H9 (cell line): ENCODE results near the gene PUM1. TPM values are rescaled to one million over a fixed set of nuclear protein-coding genes. Genes with fewer than 3 reads are reported as not detected.

Experiments used
- DNase-seq: peaks from one replicate; pipeline ENCODE4 v3.0.0-alpha.2; 2017
- H2AFZ ChIP-seq: one replicate; pipeline ENCODE4 v1.6.1; 2013; ENCODE audit warnings: mild to moderate bottlenecking, low read length, control low read depth, moderate library complexity
- H2AK5ac ChIP-seq: 2 replicates; pipeline ENCODE4 v1.6.1; 2013; ENCODE audit warnings: low read length, control low read depth, mixed read lengths; ENCODE audit not compliant: insufficient read length
- H2BK120ac ChIP-seq: one replicate; pipeline ENCODE4 v1.6.1; 2013; ENCODE audit warnings: low read depth, mild to moderate bottlenecking, low read length, control low read depth, inconsistent platforms; ENCODE audit not compliant: poor library complexity, severe bottlenecking
- H2BK12ac ChIP-seq: 2 replicates; pipeline ENCODE4 v1.6.1; 2013; ENCODE audit warnings: low read length, control low read depth, mixed read lengths, low read depth; ENCODE audit not compliant: insufficient read length
- H2BK15ac ChIP-seq: 2 replicates; pipeline ENCODE4 v1.6.1; 2013; ENCODE audit warnings: low read depth, low read length, control low read depth
- H2BK20ac ChIP-seq: one replicate; pipeline ENCODE4 v1.6.1; 2013; ENCODE audit warnings: low read depth, mild to moderate bottlenecking, low read length, control low read depth, inconsistent platforms; ENCODE audit not compliant: poor library complexity, severe bottlenecking
- H2BK5ac ChIP-seq: 2 replicates; pipeline ENCODE4 v1.6.1; 2013; ENCODE audit warnings: low read length, control low read depth, mixed read lengths; ENCODE audit not compliant: insufficient read length
- H3K14ac ChIP-seq: 2 replicates; pipeline ENCODE4 v1.6.1; 2013; ENCODE audit warnings: low read length, control low read depth; ENCODE audit not compliant: insufficient read depth
- H3K18ac ChIP-seq: 2 replicates; pipeline ENCODE4 v1.6.1; 2013; ENCODE audit warnings: low read depth, mild to moderate bottlenecking, mixed read lengths, low read length, control low read depth; ENCODE audit not compliant: insufficient read length
- H3K23ac ChIP-seq: 2 replicates; pipeline ENCODE4 v1.6.1; 2013; ENCODE audit warnings: low read length, control low read depth, mixed read lengths, low read depth; ENCODE audit not compliant: insufficient read length
- H3K23me2 ChIP-seq: 2 replicates; pipeline ENCODE4 v1.6.1; 2013; ENCODE audit warnings: low read depth, mild to moderate bottlenecking, mixed read lengths, low read length, control low read depth; ENCODE audit not compliant: insufficient read length, poor library complexity, severe bottlenecking
- H3K27ac ChIP-seq: 2 replicates; pipeline ENCODE4 v1.5.1; 2013; ENCODE audit warnings: low read length, control low read depth, mixed read lengths, low read depth; ENCODE audit not compliant: insufficient read length
- H3K27me3 ChIP-seq: 2 replicates; pipeline ENCODE4 v1.6.1; 2013; ENCODE audit warnings: low read length, control low read depth, inconsistent platforms; ENCODE audit not compliant: insufficient read depth
- H3K4ac ChIP-seq: 2 replicates; pipeline ENCODE4 v1.6.1; 2013; ENCODE audit warnings: low read depth, mild to moderate bottlenecking, control low read depth, inconsistent platforms, low read length, moderate library complexity
- H3K4me1 ChIP-seq: 2 replicates; pipeline ENCODE4 v1.6.1; 2013; ENCODE audit warnings: low read length, control low read depth, inconsistent platforms; ENCODE audit not compliant: insufficient read depth
- H3K4me2 ChIP-seq: 2 replicates; pipeline ENCODE4 v1.6.1; 2013; ENCODE audit warnings: low read length, control low read depth, mixed read lengths; ENCODE audit not compliant: insufficient read length, insufficient read depth
- H3K56ac ChIP-seq: 2 replicates; pipeline ENCODE4 v1.6.1; 2013; ENCODE audit warnings: low read depth, mild to moderate bottlenecking, mixed read lengths, low read length, control low read depth; ENCODE audit not compliant: insufficient read length
- H3K79me1 ChIP-seq: 2 replicates; pipeline ENCODE4 v1.6.1; 2013; ENCODE audit warnings: low read depth, mild to moderate bottlenecking, moderate library complexity, low read length, control low read depth, inconsistent platforms; ENCODE audit not compliant: insufficient read depth, poor library complexity, severe bottlenecking
- H3K79me2 ChIP-seq: 2 replicates; pipeline ENCODE4 v1.6.1; 2013; ENCODE audit warnings: low read length, control low read depth, inconsistent platforms; ENCODE audit not compliant: insufficient read depth
- H3K9ac ChIP-seq: 2 replicates; pipeline ENCODE4 v1.6.1; 2013; ENCODE audit warnings: low read length, control low read depth, mixed read lengths; ENCODE audit not compliant: insufficient read length; ENCODE audit errors: extremely low read depth
- H3K9me3 ChIP-seq: one replicate; pipeline ENCODE4 v1.6.1; 2013; ENCODE audit warnings: low read depth, low read length, inconsistent platforms; ENCODE audit not compliant: control insufficient read depth
- H3T11ph ChIP-seq: one replicate; pipeline ENCODE4 v1.6.1; 2013; ENCODE audit warnings: mild to moderate bottlenecking, low read length, control low read depth, inconsistent platforms
- H4K20me1 ChIP-seq: one replicate; pipeline ENCODE4 v1.6.1; 2013; ENCODE audit not compliant: control insufficient read depth, insufficient read length, insufficient read depth
- H4K5ac ChIP-seq: 2 replicates; pipeline ENCODE4 v1.6.1; 2013; ENCODE audit warnings: low read depth, mild to moderate bottlenecking, mixed read lengths, low read length, control low read depth; ENCODE audit not compliant: insufficient read length
- H4K8ac ChIP-seq: replicated peaks from 2 replicates; pipeline ENCODE4 v1.6.1; 2013; ENCODE audit warnings: low read length, control low read depth, mixed read lengths, low read depth; ENCODE audit not compliant: insufficient read length
- H4K91ac ChIP-seq: 2 replicates; pipeline ENCODE4 v1.6.1; 2013; ENCODE audit warnings: low read depth, mild to moderate bottlenecking, moderate library complexity, mixed read lengths, low read length, control low read depth; ENCODE audit not compliant: insufficient read length
- H3K27ac Mint-ChIP-seq, 3 experiments: 2 replicates in 2 of 3; 3 replicates in 1 of 3; pipeline ENCODE4 v1.8.0; 2020 to 2021; ENCODE audit warnings: mixed read lengths in 3 of 3, mild to moderate bottlenecking in 1 of 3, moderate library complexity in 1 of 3
- H3K27me3 Mint-ChIP-seq: 2 replicates; pipeline ENCODE4 v1.8.0; 2021; ENCODE audit warnings: low read depth, mild to moderate bottlenecking, moderate library complexity, mixed read lengths
- H3K36me3 Mint-ChIP-seq, 3 experiments: 2 replicates in 2 of 3; 3 replicates in 1 of 3; pipeline ENCODE4 v1.8.0; 2020 to 2021; ENCODE audit warnings: low read depth in 3 of 3, mixed read lengths in 3 of 3; ENCODE audit not compliant: insufficient read depth in 1 of 3
- H3K4me1 Mint-ChIP-seq, 2 experiments: 2 replicates each; pipeline ENCODE4 v1.8.0; 2020; ENCODE audit warnings: mixed read lengths in 2 of 2
- H3K4me3 Mint-ChIP-seq, 2 experiments: 2 replicates in 1 of 2; 3 replicates in 1 of 2; pipeline ENCODE4 v1.8.0; 2020 to 2021; ENCODE audit warnings: mild to moderate bottlenecking in 2 of 2, mixed read lengths in 2 of 2, moderate library complexity in 1 of 2
- H3K9me3 Mint-ChIP-seq, 2 experiments: 2 replicates in 1 of 2; 3 replicates in 1 of 2; pipeline ENCODE4 v1.8.0; 2020; ENCODE audit warnings: mild to moderate bottlenecking in 2 of 2, mixed read lengths in 2 of 2, moderate library complexity in 1 of 2
- WGBS: extraction: QIAGEN DNeasy Blood & Tissue Kit; methylation state at CpG from one replicate; pipeline ENCODE4 v1.1.7; 2013; ENCODE audit warnings: missing lambda C conversion rate, low lambda C conversion rate, mixed read lengths; ENCODE audit not compliant: insufficient read length; ENCODE audit errors: extremely low coverage; 5-methylcytosine and 5-hydroxymethylcytosine counted together
- total RNA-seq: library from RNA; stranded (reverse); gene quantifications from 2 replicates; pipeline ENCODE4 v1.2.1, GENCODE V29; 2021
- TF ChIP-seq, protein P1 (sequence below): fragments of 200-600 bp; sonication (generic); conservative IDR thresholded peaks from 3 replicates; pipeline ENCODE4 v1.8.0; 2021; ENCODE audit warnings: antibody characterized with exemption, mild to moderate bottlenecking

PUM1 gene
- total RNA-seq, 1 experiment from 2014 or later = 164 TPM

GRCh38 chr1:30990591-30990990 is 74.9 kb downstream of the PUM1 start:
- no CpG with 5 or more reads among the region's 3 CpGs for WGBS
- Histone ChIP-seq H3K9ac (no peak overlapping the region), H2AK5ac (no peak overlapping the region), H2BK12ac (no peak overlapping the region), H3K27me3 (no peaks in the 10 kb centered on the region), H4K8ac (no peak overlapping the region), H2BK5ac (no peak overlapping the region), H3K27ac (no peak overlapping the region), H2AFZ (no peak overlapping the region), H3K4ac (no peak overlapping the region), H2BK15ac (no peak overlapping the region), H4K91ac (no peak overlapping the region), H3K18ac (no peak overlapping the region), H3K79me1 (peaks cover 3% of the 10 kb centered on the region), H3K14ac (no peak overlapping the region), H3K4me1 (no peaks in the 10 kb centered on the region), H3K79me2 (peaks cover 21% of the 10 kb centered on the region), H3K23ac (no peak overlapping the region), H3K9me3 (no peaks in the 10 kb centered on the region), H3K4me2 (no peak overlapping the region), H4K20me1 (no peaks in the 10 kb centered on the region), H2BK120ac (no peak overlapping the region), H3K23me2 (no peaks in the 10 kb centered on the region), H3T11ph (no peak overlapping the region), H3K56ac (no peak overlapping the region), H2BK20ac (no peak overlapping the region), H4K5ac (no peak overlapping the region)
- peaks cover 19 to 59% (median 48%) of the 10 kb centered on the region in 3 experiments; a peak in 6 of 7 replicates for H3K36me3 Mint-ChIP-seq
- no peak for DNase-seq
- H3K4me3 Mint-ChIP-seq = no peak overlapping the region
- no peaks in the 10 kb centered on the region for H3K9me3 Mint-ChIP-seq
- no peaks in the 10 kb centered on the region for H3K27me3 Mint-ChIP-seq
- H3K27ac Mint-ChIP-seq = peak overlapping the region in 1 of 3 experiments; percentile 27; a peak in 2 of 7 replicates
- TF ChIP-seq, protein P1, sequence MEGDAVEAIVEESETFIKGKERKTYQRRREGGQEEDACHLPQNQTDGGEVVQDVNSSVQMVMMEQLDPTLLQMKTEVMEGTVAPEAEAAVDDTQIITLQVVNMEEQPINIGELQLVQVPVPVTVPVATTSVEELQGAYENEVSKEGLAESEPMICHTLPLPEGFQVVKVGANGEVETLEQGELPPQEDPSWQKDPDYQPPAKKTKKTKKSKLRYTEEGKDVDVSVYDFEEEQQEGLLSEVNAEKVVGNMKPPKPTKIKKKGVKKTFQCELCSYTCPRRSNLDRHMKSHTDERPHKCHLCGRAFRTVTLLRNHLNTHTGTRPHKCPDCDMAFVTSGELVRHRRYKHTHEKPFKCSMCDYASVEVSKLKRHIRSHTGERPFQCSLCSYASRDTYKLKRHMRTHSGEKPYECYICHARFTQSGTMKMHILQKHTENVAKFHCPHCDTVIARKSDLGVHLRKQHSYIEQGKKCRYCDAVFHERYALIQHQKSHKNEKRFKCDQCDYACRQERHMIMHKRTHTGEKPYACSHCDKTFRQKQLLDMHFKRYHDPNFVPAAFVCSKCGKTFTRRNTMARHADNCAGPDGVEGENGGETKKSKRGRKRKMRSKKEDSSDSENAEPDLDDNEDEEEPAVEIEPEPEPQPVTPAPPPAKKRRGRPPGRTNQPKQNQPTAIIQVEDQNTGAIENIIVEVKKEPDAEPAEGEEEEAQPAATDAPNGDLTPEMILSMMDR = no peak
- H3K4me1 Mint-ChIP-seq = peaks cover 40 to 46% of the 10 kb centered on the region in 2 experiments
